Breast epithelium (tissue), 3 donors: ENCODE results near the gene TRAM2.

Experiments
- CTCF ChIP-seq, 3 donors: fragments of 450-650 bp; IDR thresholded peaks; one replicate each; pipeline ENCODE4 v1.5.1; 2016 to 2017; ENCODE audit warnings: antibody characterized with exemption in 3 of 3, mild to moderate bottlenecking in 3 of 3, moderate library complexity in 3 of 3
- POLR2A ChIP-seq: fragments of 450-650 bp; IDR thresholded peaks from one replicate; pipeline ENCODE4 v1.6.1; 2016; ENCODE audit warnings: antibody characterized with exemption, mild to moderate bottlenecking, moderate library complexity
- POLR2AphosphoS5 ChIP-seq, 3 donors: sonication (generic); formaldehyde crosslinking; IDR thresholded peaks; one replicate each; pipeline ENCODE4 v1.6.1; 2017; ENCODE audit warnings: antibody characterized with exemption in 3 of 3

GRCh38 chr6:52551483-52552277, 25.2 kb downstream of the TRAM2 start:
- TF ChIP-seq CTCF (IDR thresholded peaks at IDR 0.05) (no peak), POLR2AphosphoS5 (IDR thresholded peaks at IDR 0.05) (peak in 1 of 3 donors; percentile 13), POLR2A (no peak)
